NT2/D1 (cell line): ENCODE data around the gene TMEM51.

Experiments used
- YY1 ChIP-seq: IDR thresholded peaks from 2 replicates; pipeline ENCODE4 v1.6.1; 2011; ENCODE audit not compliant: insufficient read length, insufficient read depth
- ZNF274 ChIP-seq: IDR thresholded peaks from 2 replicates; pipeline ENCODE4 v1.6.1; 2011; ENCODE audit warnings: mild to moderate bottlenecking, low read depth, low read length

- TF ChIP-seq ZNF274 (no peak), YY1 (no peak)
Measured at GRCh38 chr1:15206418-15207030, 53.0 kb downstream of the TMEM51 start.
